Upper lobe of left lung (tissue), 4 donors: Measurements from ENCODE around the gene ACSS2.

Experiments used
- CTCF ChIP-seq, 6 experiments: fragments of 450-650 bp in 4 of 6; fragments of 200-600 bp in 2 of 6; sonication (generic) in 2 of 6; IDR thresholded peaks; one replicate each; pipeline ENCODE4 v1.5.1; 2016 to 2019; ENCODE audit warnings: antibody characterized with exemption in 6 of 6
- EP300 ChIP-seq, 4 donors: sonication (generic); formaldehyde crosslinking; IDR thresholded peaks; one replicate each; pipeline ENCODE4 v1.5.1; 2017; ENCODE audit warnings: antibody characterized with exemption in 4 of 4, control low read depth in 2 of 4

GRCh38 chr20:34940081-34940481, 63.7 kb downstream of the ACSS2 start:
- no peak for TF ChIP-seq CTCF (IDR thresholded peaks at IDR 0.05)
- TF ChIP-seq EP300 (IDR thresholded peaks at IDR 0.05): no peak
